IPS-20b (cell line): ENCODE results near the gene CASP6.

ENCODE experiments used
- H3K27ac ChIP-seq: one replicate; pipeline ENCODE4 v1.5.1; 2013; ENCODE audit warnings: low read length
- H3K27me3 ChIP-seq: 2 replicates; pipeline ENCODE4 v1.6.1; 2013; ENCODE audit warnings: mild to moderate bottlenecking, low read length, inconsistent platforms; ENCODE audit not compliant: insufficient read depth
- H3K36me3 ChIP-seq: 2 replicates; pipeline ENCODE4 v1.6.1; 2013; ENCODE audit warnings: low read depth, mild to moderate bottlenecking, inconsistent platforms, low read length, moderate library complexity; ENCODE audit not compliant: insufficient read depth
- H3K4me1 ChIP-seq: 2 replicates; pipeline ENCODE4 v1.6.1; 2013; ENCODE audit warnings: mild to moderate bottlenecking, control low read depth, inconsistent platforms, low read length, moderate library complexity; ENCODE audit not compliant: insufficient read depth
- H3K4me3 ChIP-seq: 2 replicates; pipeline ENCODE4 v1.5.1; 2013; ENCODE audit warnings: mild to moderate bottlenecking, low read length, inconsistent platforms
- H3K9ac ChIP-seq: 2 replicates; pipeline ENCODE4 v1.6.1; 2013; ENCODE audit warnings: low read depth, mild to moderate bottlenecking, inconsistent platforms, low read length, moderate library complexity
- H3K9me3 ChIP-seq: 2 replicates; pipeline ENCODE4 v1.6.1; 2013; ENCODE audit warnings: mild to moderate bottlenecking, low read depth, low read length, inconsistent platforms; ENCODE audit not compliant: insufficient read depth

The CASP6 gene

GRCh38 chr4:109658871-109659410 is 44.3 kb downstream of the CASP6 start:
- no peak overlapping the region for H3K27ac ChIP-seq
- H3K9ac ChIP-seq, result no peak overlapping the region
- H3K36me3 ChIP-seq, result no peaks in the 10 kb centered on the region
- H3K4me3 ChIP-seq, result no peak overlapping the region
- H3K9me3 ChIP-seq, result no peaks in the 10 kb centered on the region
- peaks cover 17% of the 10 kb centered on the region; the same call in 1 of the 2 replicates for H3K4me1 ChIP-seq
- H3K27me3 ChIP-seq, result no peaks in the 10 kb centered on the region

- Histone ChIP-seq H3K9me3 (no peaks in the 10 kb centered on the region), H3K9ac (no peak overlapping the region), H3K27me3 (no peaks in the 10 kb centered on the region), H3K4me3 (no peak overlapping the region), H3K27ac (no peak overlapping the region), H3K36me3 (no peaks in the 10 kb centered on the region), H3K4me1 (peaks cover 10% of the 10 kb centered on the region; the same call in 1 of the 2 replicates)
Measured at GRCh38 chr4:109657854-109658418, 45.3 kb downstream of the CASP6 start.

- H3K27me3 ChIP-seq, result no peaks in the 10 kb centered on the region
- no peaks in the 10 kb centered on the region for H3K9me3 ChIP-seq
- peaks cover 4% of the 10 kb centered on the region; the same call in 1 of the 2 replicates for H3K4me1 ChIP-seq
- H3K27ac ChIP-seq, result no peak overlapping the region
- no peak overlapping the region for H3K4me3 ChIP-seq
- H3K36me3 ChIP-seq, result no peaks in the 10 kb centered on the region
- H3K9ac ChIP-seq, result no peak overlapping the region
Measured at GRCh38 chr4:109655396-109655795, 47.8 kb downstream of the CASP6 start.

- Histone ChIP-seq H3K27ac (no peak overlapping the region), H3K36me3 (no peaks in the 10 kb centered on the region), H3K4me1 (no peaks in the 10 kb centered on the region), H3K27me3 (no peaks in the 10 kb centered on the region), H3K4me3 (no peak overlapping the region), H3K9ac (no peak overlapping the region), H3K9me3 (no peaks in the 10 kb centered on the region)
Measured at GRCh38 chr4:109649872-109650271, 53.4 kb downstream of the CASP6 start.

GRCh38 chr4:109648997-109649575 is 54.2 kb downstream of the CASP6 start:
- H3K4me3 ChIP-seq, result no peak overlapping the region
- no peaks in the 10 kb centered on the region for H3K36me3 ChIP-seq
- H3K9me3 ChIP-seq, result no peaks in the 10 kb centered on the region
- no peaks in the 10 kb centered on the region for H3K4me1 ChIP-seq
- H3K27ac ChIP-seq, result no peak overlapping the region
- H3K9ac ChIP-seq, result no peak overlapping the region
- H3K27me3 ChIP-seq, result no peaks in the 10 kb centered on the region

- H3K27me3 ChIP-seq, result no peaks in the 10 kb centered on the region
Measured at GRCh38 chr4:109648266-109648996, 54.8 kb downstream of the CASP6 start.

GRCh38 chr4:109645874-109646710 is 57.2 kb downstream of the CASP6 start:
- Histone ChIP-seq H3K36me3 (no peaks in the 10 kb centered on the region), H3K9ac (no peak overlapping the region), H3K27me3 (no peaks in the 10 kb centered on the region), H3K4me1 (peaks cover 6% of the 10 kb centered on the region; the same call in 1 of the 2 replicates), H3K27ac (no peak overlapping the region), H3K9me3 (no peaks in the 10 kb centered on the region), H3K4me3 (no peak overlapping the region)

More at GRCh38 chr4:109648266-109648996, 54.8 kb downstream of the CASP6 start:
- no peaks in the 10 kb centered on the region for H3K36me3 ChIP-seq
- H3K4me1 ChIP-seq, result no peaks in the 10 kb centered on the region
- no peak overlapping the region for H3K4me3 ChIP-seq
- no peaks in the 10 kb centered on the region for H3K9me3 ChIP-seq
- no peak overlapping the region for H3K9ac ChIP-seq
- H3K27ac ChIP-seq, result no peak overlapping the region

- Histone ChIP-seq H3K9ac (no peak overlapping the region), H3K27me3 (no peaks in the 10 kb centered on the region), H3K27ac (no peak overlapping the region)
Measured at GRCh38 chr4:109640644-109641043, 62.6 kb downstream of the CASP6 start.

More at GRCh38 chr4:109640644-109641043, 62.6 kb downstream of the CASP6 start:
- H3K36me3 ChIP-seq, result no peaks in the 10 kb centered on the region
- H3K4me1 ChIP-seq, result peaks cover 6% of the 10 kb centered on the region; the same call in 1 of the 2 replicates
- no peaks in the 10 kb centered on the region for H3K9me3 ChIP-seq
- no peak overlapping the region for H3K4me3 ChIP-seq
